Adrenal gland (tissue), 12 donors: Measurements from ENCODE around the gene NR1D1. TPM values are rescaled to one million over a fixed set of nuclear protein-coding genes. Genes with fewer than 3 reads are reported as not detected.

Source experiments
- DNase-seq, 7 donors: peaks; one replicate each; pipeline ENCODE4 v3.0.0-alpha.2; 2019 to 2020
- H3K27ac ChIP-seq, 5 donors: fragments of 200-600 bp; sonication (generic) in 4 of 5; 1 replicate in 3 of 5; 2 replicates in 2 of 5; pipeline versions ENCODE4 v1.5.1 to v1.8.0; 2016 to 2020; ENCODE audit warnings: mild to moderate bottlenecking in 1 of 5
- H3K27me3 ChIP-seq: fragments of 200-600 bp; 2 replicates; pipeline ENCODE4 v1.8.0; 2021
- H3K36me3 ChIP-seq, 2 donors: fragments of 200-600 bp; replicated peaks in 1 of 2; 1 replicate in 1 of 2; 2 replicates in 1 of 2; pipeline versions ENCODE4 v1.5.1 to v1.8.0; 2018 to 2022
- H3K4me1 ChIP-seq, 2 donors: fragments of 200-600 bp; replicated peaks in 1 of 2; 1 replicate in 1 of 2; 2 replicates in 1 of 2; pipeline versions ENCODE4 v1.5.1 to v1.8.0; 2018 to 2021
- H3K4me3 ChIP-seq, 4 donors: fragments of 200-600 bp; sonication (generic) in 3 of 4; one replicate each; pipeline ENCODE4 v1.5.1; 2016 to 2018
- H3K9me3 ChIP-seq, 3 donors: fragments of 200-600 bp; sonication (generic) in 1 of 3; replicated peaks in 1 of 3; 1 replicate in 2 of 3; 2 replicates in 1 of 3; pipeline versions ENCODE4 v1.5.1 to v1.8.0; 2016 to 2021
- POLR2A ChIP-seq, 2 donors: fragments of 450-650 bp; IDR thresholded peaks; one replicate each; pipeline ENCODE4 v1.6.1; 2017; ENCODE audit warnings: antibody characterized with exemption in 2 of 2, mild to moderate bottlenecking in 2 of 2, moderate library complexity in 1 of 2
- WGBS, 4 donors: extraction: QIAGEN DNeasy Blood & Tissue Kit in 2 of 4; methylation state at CpG; one replicate each; pipeline versions ENCODE4 v1.1.5 to v1.1.7; 2013 to 2017; 5-methylcytosine and 5-hydroxymethylcytosine counted together
- intact Hi-C, 2 donors: fragments of 100-400 bp; cut with DNase I; formaldehyde crosslinking; loops; one replicate each; pipeline versions ENCODE4 v1.14.1 to v1.15.0; 2022 to 2023
- polyA plus RNA-seq, 3 donors: library from polyadenylated mRNA; stranded (reverse); fragments of 200-250 nt in 2 of 3; fragments of 350-450 nt in 1 of 3; fragmentation: Illumina TruSeq in 1 of 3; extraction: RNeasy Lipid Tissue Mini Kit (QIAGEN cat#74804) in 1 of 3; gene quantifications; one replicate each; pipeline ENCODE4 v1.2.3, GENCODE V29; 2013 to 2014
- total RNA-seq, 9 donors: library from RNA; depleted of rRNA in 4 of 9; stranded (reverse); fragments of >200 nt in 4 of 9; fragments of 120-200 nt in 1 of 9; fragmentation: NEBNext Ultra II Directional in 1 of 9; extraction: Animal tissue kit (Norgen Biotek cat#: 25700) in 1 of 9; gene quantifications; one replicate each; pipeline versions ENCODE4 v1.1.0 to v1.2.4, GENCODE V29; 2013 to 2023
- TF ChIP-seq, protein P1 (sequence below), 6 experiments: fragments of 450-650 bp in 4 of 6; fragments of 200-600 bp in 2 of 6; sonication (generic) in 1 of 6; IDR thresholded peaks; 1 replicate in 5 of 6; 2 replicates in 1 of 6; pipeline versions ENCODE4 v1.5.1 to v1.8.0; 2016 to 2021; ENCODE audit warnings: antibody characterized with exemption in 6 of 6, mild to moderate bottlenecking in 2 of 6, moderate library complexity in 1 of 6
- donor health status: healthy with polysubstance abuse.
- donor health status: Bipolar disorder and iron deficiency.
- donor health status: DM: yes; HTN: yes; CAD: no.
- donor health status: DM: no; HTN: no; CAD: no.
- donor health status: DM: no; HTN: no; CAD: no.
- donor health status: DM: yes; HTN: yes; CAD: no.

Gene NR1D1
- total and polyA plus RNA-seq, 12 donors, result 3.4 to 69.1 (median 35.5) TPM

DNA sequence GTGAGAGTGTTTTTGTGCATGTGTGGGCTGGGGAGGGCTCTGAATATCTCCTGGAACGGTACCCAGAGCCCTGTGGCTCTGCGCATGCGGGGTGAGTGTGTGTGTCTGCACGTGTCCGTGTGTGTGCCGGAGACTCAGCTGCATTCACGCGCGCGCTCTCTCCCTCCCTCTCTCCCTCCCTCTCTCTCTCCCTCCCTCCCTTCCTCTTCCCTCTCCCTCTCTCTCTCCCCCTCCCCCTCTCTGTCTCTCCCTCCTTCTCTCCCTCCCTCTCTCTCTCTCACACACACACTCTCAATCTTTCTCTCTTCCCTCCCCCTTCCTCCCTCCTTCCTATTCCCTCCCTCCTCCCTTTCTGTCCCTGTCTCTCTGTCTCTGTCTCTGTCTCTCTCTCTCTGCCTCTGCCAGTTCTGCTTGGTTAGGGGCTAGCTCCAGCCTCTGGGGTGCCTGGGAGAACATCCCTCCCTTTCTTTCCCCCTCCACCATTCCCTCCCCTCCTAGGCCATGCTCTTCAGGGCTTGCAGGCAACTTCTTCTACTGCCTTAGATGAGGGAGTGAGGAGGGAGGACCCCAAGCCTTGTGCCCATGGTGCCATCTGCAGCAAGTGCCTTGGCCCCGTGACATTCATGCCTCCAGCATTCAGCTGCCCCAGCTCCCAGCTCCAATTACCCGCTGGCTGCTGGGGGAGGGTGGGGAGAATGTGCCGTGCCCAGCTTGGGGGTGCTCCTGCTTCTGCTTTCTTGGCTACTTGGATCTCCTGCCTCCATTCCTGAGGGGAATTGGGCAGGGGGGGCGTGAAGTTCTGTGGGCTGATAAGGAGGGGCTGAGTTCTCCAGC is 31.3 kb downstream of the NR1D1 start:
- Histone ChIP-seq H3K27ac (peak overlapping the region; percentile 80 to 95 (median 93)), H3K4me3 (peak overlapping the region in 1 of 4 donors; percentile 30), H3K4me1 (peaks cover 80 to 96% of the 10 kb centered on the region in 2 donors), H3K36me3 (peaks cover 0 to under 1% of the 10 kb centered on the region in 2 donors), H3K9me3 (no peaks in the 10 kb centered on the region), H3K27me3 (no peaks in the 10 kb centered on the region)
- intact Hi-C loops, result loop anchor here in 1 of 2 donors (10.0 kb wide), 1 partner anchor 96 kb away; no protein-coding TSS in a partner anchor
- TF ChIP-seq, protein P1, sequence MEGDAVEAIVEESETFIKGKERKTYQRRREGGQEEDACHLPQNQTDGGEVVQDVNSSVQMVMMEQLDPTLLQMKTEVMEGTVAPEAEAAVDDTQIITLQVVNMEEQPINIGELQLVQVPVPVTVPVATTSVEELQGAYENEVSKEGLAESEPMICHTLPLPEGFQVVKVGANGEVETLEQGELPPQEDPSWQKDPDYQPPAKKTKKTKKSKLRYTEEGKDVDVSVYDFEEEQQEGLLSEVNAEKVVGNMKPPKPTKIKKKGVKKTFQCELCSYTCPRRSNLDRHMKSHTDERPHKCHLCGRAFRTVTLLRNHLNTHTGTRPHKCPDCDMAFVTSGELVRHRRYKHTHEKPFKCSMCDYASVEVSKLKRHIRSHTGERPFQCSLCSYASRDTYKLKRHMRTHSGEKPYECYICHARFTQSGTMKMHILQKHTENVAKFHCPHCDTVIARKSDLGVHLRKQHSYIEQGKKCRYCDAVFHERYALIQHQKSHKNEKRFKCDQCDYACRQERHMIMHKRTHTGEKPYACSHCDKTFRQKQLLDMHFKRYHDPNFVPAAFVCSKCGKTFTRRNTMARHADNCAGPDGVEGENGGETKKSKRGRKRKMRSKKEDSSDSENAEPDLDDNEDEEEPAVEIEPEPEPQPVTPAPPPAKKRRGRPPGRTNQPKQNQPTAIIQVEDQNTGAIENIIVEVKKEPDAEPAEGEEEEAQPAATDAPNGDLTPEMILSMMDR (IDR thresholded peaks at IDR 0.05), result no peak
- peak in 1 of 2 donors; percentile 54 for TF ChIP-seq POLR2A (IDR thresholded peaks at IDR 0.05)
- DNase-seq, result peak; percentile 93 to 98 (median 96)
- 2 to 5% (median 3%) methylated on average over 9 to 14 of the region's 14 CpGs for WGBS, 4 donors

DNA sequence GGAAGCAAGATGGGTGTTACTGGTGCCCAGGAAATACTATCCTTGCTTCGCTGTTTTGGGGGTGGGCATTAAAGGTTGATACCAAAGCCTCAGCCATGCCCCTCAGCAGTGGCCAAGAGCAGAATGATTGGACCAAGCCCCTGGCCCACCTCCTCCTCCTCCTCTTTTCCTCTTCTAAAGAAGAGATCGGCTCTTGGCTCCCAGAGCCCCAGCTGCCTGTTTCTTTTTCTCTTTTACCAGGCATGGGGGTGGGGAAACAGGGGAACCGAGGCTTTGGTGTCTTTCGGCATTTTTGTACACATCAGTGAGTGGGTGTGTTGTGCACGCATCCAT is 31.8 kb downstream of the NR1D1 start:
- no peaks in the 10 kb centered on the region for H3K36me3 ChIP-seq
- H3K4me3 ChIP-seq, result peak overlapping the region in 1 of 4 donors; percentile 30
- no peaks in the 10 kb centered on the region for H3K9me3 ChIP-seq
- peaks cover 76 to 93% of the 10 kb centered on the region in 2 donors for H3K4me1 ChIP-seq
- peak overlapping the region; percentile 76 to 95 (median 93) for H3K27ac ChIP-seq
- no peak for DNase-seq
- no peaks in the 10 kb centered on the region for H3K27me3 ChIP-seq
- intact Hi-C loops, result loop anchor here in 1 of 2 donors (10.0 kb wide), 1 partner anchor 96 kb away; no protein-coding TSS in a partner anchor
- WGBS, 4 donors, result 3 to 10% (median 7%) methylated on average over 5 of the region's 5 CpGs
- TF ChIP-seq, protein P1 (IDR thresholded peaks at IDR 0.05), result no peak
- no peak for TF ChIP-seq POLR2A (IDR thresholded peaks at IDR 0.05)

DNA sequence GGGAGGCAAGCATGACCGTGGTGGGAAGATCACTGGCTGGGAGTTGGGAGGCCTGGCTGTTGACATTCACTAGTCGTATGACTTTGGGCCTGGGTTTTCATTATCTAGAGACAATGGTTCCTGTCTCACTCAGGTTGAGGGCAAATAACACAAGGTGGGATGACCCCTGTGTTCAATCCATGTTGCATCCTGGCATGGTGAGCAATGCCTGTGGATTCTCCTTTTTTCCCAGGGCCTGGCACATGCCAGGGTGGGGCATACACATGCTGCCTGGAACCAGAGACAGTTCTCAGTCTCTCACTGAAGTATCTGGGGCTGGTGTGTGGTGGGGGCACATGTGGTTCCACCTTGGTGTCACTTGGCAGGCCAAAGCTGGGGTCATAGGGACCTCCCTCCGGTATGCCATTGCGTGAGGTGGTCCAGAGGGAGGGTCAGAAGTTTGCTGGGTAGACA is 32.2 kb downstream of the NR1D1 start:
- peak in 2 of 7 donors; percentile 37 to 48 for DNase-seq
- H3K27ac ChIP-seq, result peak overlapping the region; percentile 76 to 95 (median 93)
- TF ChIP-seq POLR2A (IDR thresholded peaks at IDR 0.05), result no peak
- TF ChIP-seq, protein P1 (IDR thresholded peaks at IDR 0.05), result no peak
- no peaks in the 10 kb centered on the region for H3K9me3 ChIP-seq
- no peaks in the 10 kb centered on the region for H3K36me3 ChIP-seq
- intact Hi-C loops, result loop anchor here in 1 of 2 donors (10.0 kb wide), 1 partner anchor 97 kb away; no protein-coding TSS in a partner anchor
- H3K27me3 ChIP-seq, result no peaks in the 10 kb centered on the region
- WGBS, 4 donors, result 31 to 52% (median 45%) methylated on average over 3 to 4 of the region's 4 CpGs
- H3K4me1 ChIP-seq, result peaks cover 73 to 89% of the 10 kb centered on the region in 2 donors
- H3K4me3 ChIP-seq, result peak overlapping the region in 1 of 4 donors; percentile 30

DNA sequence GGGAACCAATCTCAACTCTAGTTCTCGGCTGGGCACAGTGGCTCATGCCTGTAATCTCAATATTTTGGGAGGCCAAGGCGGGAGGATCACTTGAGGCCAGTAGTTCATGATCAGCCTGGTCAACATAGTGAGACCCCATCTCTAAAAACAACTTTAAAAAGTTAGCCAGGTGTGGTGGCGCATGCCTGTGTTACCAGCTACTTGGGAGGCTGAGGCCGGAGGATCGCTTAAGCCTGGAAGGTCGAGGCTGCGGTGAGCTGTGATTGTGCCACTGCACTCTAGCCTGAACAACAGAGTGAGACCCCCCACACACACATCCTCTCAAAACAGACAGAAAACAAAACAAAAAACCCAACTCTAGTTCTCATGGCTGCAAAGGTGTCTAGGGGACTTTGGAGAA is 32.7 kb downstream of the NR1D1 start:
- TF ChIP-seq, protein P1 (IDR thresholded peaks at IDR 0.05), result no peak
- TF ChIP-seq POLR2A (IDR thresholded peaks at IDR 0.05), result no peak
- no peaks in the 10 kb centered on the region for H3K36me3 ChIP-seq
- no peak overlapping the region for H3K4me3 ChIP-seq
- 95 to 100% (median 96%) methylated on average over 6 to 7 of the region's 7 CpGs for WGBS, 4 donors
- H3K27me3 ChIP-seq, result no peaks in the 10 kb centered on the region
- DNase-seq, result no peak
- peaks cover 68 to 85% of the 10 kb centered on the region in 2 donors for H3K4me1 ChIP-seq
- intact Hi-C loops, result loop anchor here in 1 of 2 donors (10.0 kb wide), 1 partner anchor 97 kb away; no protein-coding TSS in a partner anchor
- H3K27ac ChIP-seq, result peak overlapping the region; percentile 76 to 95 (median 93)
- no peaks in the 10 kb centered on the region for H3K9me3 ChIP-seq
